Activated CD8-positive, alpha-beta memory T cell treated with anti-CD3 and anti-CD28 coated beads, Interleukin-2, amount 10 ng/mL, durations not matched to agents 7 days and 5 days (primary cell): ENCODE results near the gene IQGAP2. TPM values are rescaled to one million over a fixed set of nuclear protein-coding genes. Genes with fewer than 3 reads are reported as not detected.

ENCODE experiments used
- ATAC-seq: fragments of 150-1000 bp; cut with Tn5 transposase; one replicate; pipeline ENCODE4 v1.10.0; 2021; ENCODE audit warnings: moderate library complexity
- CTCF ChIA-PET: fragments of 350-600 bp; sonication (Branson Sonifier 250); formaldehyde crosslinking; loops from one replicate; lab custom pipeline; 2021; ENCODE audit warnings: antibody characterized with exemption; lab: Charles Lee
- DNase-seq: peaks from one replicate; pipeline ENCODE4 v3.0.0-alpha.2; 2020
- H3K27ac Mint-ChIP-seq: one replicate; pipeline ENCODE4 v1.8.0; 2021; ENCODE audit warnings: mild to moderate bottlenecking, mixed read lengths
- H3K27me3 Mint-ChIP-seq: one replicate; pipeline ENCODE4 v1.8.0; 2021; ENCODE audit warnings: mixed read lengths
- H3K36me3 Mint-ChIP-seq: one replicate; pipeline ENCODE4 v1.8.0; 2021; ENCODE audit warnings: mild to moderate bottlenecking, mixed read lengths
- H3K4me1 Mint-ChIP-seq: one replicate; pipeline ENCODE4 v1.8.0; 2021; ENCODE audit warnings: mixed read lengths
- H3K4me3 Mint-ChIP-seq: one replicate; pipeline ENCODE4 v1.8.0; 2021; ENCODE audit warnings: mild to moderate bottlenecking, moderate library complexity, mixed read lengths
- H3K9me3 Mint-ChIP-seq: one replicate; pipeline ENCODE4 v1.8.0; 2022; ENCODE audit warnings: low read depth, mixed read lengths
- total RNA-seq, 2 experiments: library from RNA; stranded (reverse); gene quantifications; one replicate each; pipeline ENCODE4 v1.2.3, GENCODE V29; 2021

IQGAP2 gene
- total RNA-seq, 2 experiments from 2014 or later: 70.2 to 118 TPM

DNA sequence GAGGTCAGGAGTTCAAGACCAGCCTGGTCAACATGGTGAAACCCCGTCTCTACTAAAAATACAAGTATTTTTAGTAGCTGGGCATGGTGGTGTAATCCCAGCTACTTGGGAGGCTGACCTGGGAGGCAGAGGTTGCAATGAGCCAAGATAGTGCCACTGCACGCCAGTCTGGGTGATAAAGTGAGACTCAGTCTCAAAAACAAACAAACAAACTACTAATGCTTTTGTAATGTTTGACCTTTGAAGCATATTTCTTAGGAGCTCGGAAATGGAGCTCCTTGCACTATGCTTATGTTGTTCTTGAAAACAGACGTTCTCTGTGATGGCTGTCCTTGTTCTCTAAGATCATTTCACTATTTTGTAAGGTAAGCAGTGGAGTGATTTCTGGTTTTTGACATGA, 214.1 kb downstream of the IQGAP2 start:
- H3K36me3 Mint-ChIP-seq: peaks cover 58% of the 10 kb centered on the region
- no peak overlapping the region for H3K27ac Mint-ChIP-seq
- ATAC-seq: no peak

DNA sequence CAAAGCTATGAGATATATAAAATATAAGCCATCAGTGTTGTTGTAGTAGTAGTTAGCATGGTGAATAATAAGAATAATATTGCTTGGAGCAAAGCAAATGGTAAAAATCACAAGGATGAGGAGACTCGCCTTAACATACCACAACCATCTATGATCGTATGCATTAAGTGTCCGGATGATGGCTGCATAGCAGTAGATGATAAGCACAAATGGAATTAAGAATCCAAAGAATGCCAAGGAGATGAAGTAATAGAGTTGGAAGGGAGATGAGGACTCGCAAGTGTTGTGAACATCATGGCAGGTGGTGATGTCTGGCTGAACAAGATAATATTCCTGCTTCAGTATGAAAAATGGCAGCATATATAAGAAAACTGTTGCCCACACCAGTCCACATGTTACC, 214.6 kb downstream of the IQGAP2 start:
- Mint-ChIP-seq H3K27me3 (no peaks in the 10 kb centered on the region), H3K36me3 (peaks cover 56% of the 10 kb centered on the region), H3K27ac (no peak overlapping the region), H3K4me1 (peaks cover 1% of the 10 kb centered on the region), H3K4me3 (no peak overlapping the region), H3K9me3 (no peaks in the 10 kb centered on the region)
- CTCF ChIA-PET: no interaction called here
- DNase-seq (no peak), ATAC-seq (no peak)

More for the DNA sequence above, 214.1 kb downstream of the IQGAP2 start:
- H3K4me1 Mint-ChIP-seq: peaks cover 1% of the 10 kb centered on the region
- CTCF ChIA-PET: no interaction called here
- H3K4me3 Mint-ChIP-seq: no peak overlapping the region
- no peaks in the 10 kb centered on the region for H3K9me3 Mint-ChIP-seq
- no peaks in the 10 kb centered on the region for H3K27me3 Mint-ChIP-seq
- no peak for DNase-seq

DNA sequence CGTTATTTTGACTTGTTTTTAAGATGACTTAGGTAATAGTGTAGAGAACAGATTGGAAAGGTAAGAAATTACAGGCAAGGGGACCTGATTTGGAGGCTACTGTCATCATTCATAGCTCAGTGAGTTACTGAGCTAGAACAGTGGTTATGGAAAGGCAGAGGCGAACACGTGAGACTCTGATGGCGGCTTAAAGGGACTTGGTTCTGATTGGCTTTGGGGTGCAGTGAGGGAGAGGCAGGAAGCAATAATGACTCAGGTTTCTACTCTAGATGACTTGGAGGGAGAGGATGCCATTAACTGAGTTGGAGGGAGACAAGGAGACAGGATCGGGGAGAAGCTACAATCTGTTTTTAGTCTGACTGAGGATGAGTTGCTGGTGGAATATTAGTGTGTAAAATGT, 217.1 kb downstream of the IQGAP2 start:
- Mint-ChIP-seq H3K36me3 (peaks cover 39% of the 10 kb centered on the region), H3K9me3 (no peaks in the 10 kb centered on the region), H3K4me1 (peaks cover 9% of the 10 kb centered on the region), H3K4me3 (no peak overlapping the region), H3K27ac (no peak overlapping the region), H3K27me3 (no peaks in the 10 kb centered on the region)
- ATAC-seq (no peak), DNase-seq (no peak)
- CTCF ChIA-PET: interaction anchor here (1.0 kb wide), 1 partner anchor 19 kb away, joined by 3 read pairs; no protein-coding TSS in a partner anchor

DNA sequence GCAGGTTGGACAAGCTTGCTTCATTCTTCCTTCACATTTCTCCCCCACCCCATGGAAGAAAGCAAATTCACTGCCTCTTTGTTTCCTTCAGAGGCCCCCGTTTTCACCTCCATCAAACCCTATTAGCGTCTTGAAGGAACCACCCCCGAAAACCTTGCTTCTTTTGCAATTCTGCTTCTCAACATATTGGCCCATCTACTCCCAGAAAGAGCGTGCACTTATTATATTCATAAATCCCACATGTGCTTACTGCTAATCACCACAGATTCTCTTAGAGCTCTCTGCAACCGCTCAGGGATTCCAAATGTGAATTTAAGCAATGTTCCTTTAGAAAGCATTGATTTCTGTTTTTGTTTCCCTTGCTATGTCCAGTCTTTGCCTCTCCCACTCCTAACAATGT, 219.0 kb downstream of the IQGAP2 start:
- no peak overlapping the region for H3K27ac Mint-ChIP-seq
- ATAC-seq: no peak
- peaks cover 26% of the 10 kb centered on the region for H3K4me1 Mint-ChIP-seq
- H3K9me3 Mint-ChIP-seq: no peaks in the 10 kb centered on the region
- no peak overlapping the region for H3K4me3 Mint-ChIP-seq
- peaks cover 43% of the 10 kb centered on the region for H3K36me3 Mint-ChIP-seq
- CTCF ChIA-PET: interaction anchor here (0.9 to 1.5 kb wide), 2 partner anchors 11 to 13 kb away, joined by 3 read pairs; no protein-coding TSS in a partner anchor
- H3K27me3 Mint-ChIP-seq: no peaks in the 10 kb centered on the region
- DNase-seq: no peak

DNA sequence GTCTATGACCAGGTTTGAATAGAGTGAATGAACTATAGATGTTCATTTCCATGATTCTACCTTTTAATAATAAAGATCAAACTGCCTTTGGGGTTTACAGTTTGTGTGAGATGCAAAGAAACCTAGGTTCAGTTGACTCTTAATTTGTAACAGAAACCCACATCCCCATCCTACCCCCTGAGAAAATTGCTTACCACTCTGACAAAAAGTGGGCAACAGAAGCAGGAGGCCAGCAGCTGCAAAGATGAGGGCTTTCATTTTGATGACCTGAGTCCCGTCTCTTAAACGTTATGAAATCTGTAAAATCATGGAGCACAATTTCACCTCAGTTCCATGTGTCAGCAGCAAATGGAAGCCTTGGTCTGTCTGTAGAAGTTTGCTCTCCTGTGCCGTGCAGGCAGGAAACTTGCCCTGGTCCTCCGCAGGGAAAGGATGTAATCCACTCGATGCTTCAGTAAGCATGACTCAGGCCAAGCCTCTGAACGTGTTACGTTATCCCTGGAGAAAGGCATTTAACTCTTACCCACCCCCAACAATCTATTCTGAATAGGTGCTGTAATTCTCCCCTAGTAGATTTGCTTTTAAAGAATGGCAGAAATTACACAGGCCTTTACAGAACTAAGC, 220.0 kb downstream of the IQGAP2 start, which contains the start of gene F2RL2:
TSS of gene F2RL2 (minus strand) at position 431 of the 624 bp plus-strand sequence. CDS start at position 258, 173 bp downstream.
- ATAC-seq (no peak), DNase-seq (no peak)
- no peak within 1 kb of the TSS for H3K4me3 Mint-ChIP-seq
- no peak within 1 kb of the TSS for H3K27ac Mint-ChIP-seq
- H3K9me3 Mint-ChIP-seq: no peaks in the 10 kb centered on the region
- CTCF ChIA-PET: interaction anchor here (0.6 to 0.9 kb wide), 2 partner anchors 9 to 14 kb away, joined by 3 read pairs; no protein-coding TSS in a partner anchor
- H3K27me3 Mint-ChIP-seq: no peaks in the 10 kb centered on the region
- H3K36me3 Mint-ChIP-seq: peaks cover 43% of the 10 kb centered on the region
- H3K4me1 Mint-ChIP-seq: peaks cover 26% of the 10 kb centered on the region

DNA sequence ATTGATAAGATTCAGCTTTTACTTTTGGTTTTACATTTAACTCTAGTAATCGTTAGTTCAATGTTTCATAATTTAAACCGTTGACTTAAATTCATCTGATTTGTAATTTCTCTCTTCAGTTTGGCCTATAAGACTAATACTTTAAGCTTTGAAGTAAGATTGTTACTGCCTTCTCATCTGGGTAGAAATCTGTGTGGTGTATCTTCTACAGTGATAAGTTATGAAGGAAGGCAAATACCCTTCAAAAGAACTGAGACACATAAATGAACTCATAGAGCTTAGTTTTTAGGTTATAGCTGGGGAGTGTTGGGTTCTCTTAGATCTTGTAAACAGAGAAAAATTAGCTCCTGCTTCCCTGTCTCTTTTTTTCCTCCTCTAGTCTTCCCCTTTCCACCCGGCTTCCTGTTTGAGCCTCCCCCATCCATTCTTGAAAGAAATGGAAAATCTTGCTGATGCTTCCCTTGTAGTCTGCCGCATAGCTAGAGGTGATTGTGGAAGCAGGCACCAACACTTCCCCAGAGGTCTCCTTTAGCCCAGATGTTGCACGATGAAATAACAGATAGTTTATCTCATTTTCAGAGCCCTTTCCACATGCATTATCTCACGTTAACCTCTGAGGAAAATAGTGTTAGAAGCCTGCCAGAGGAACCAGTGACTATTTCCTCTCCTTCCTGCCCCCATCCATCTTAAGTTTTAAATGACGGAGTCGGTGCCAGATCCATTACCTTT, 222.2 kb downstream of the IQGAP2 start:
- Mint-ChIP-seq H3K27ac (peak overlapping the region; percentile 26), H3K27me3 (no peaks in the 10 kb centered on the region), H3K4me3 (no peak overlapping the region), H3K4me1 (peaks cover 26% of the 10 kb centered on the region), H3K36me3 (peaks cover 41% of the 10 kb centered on the region), H3K9me3 (no peaks in the 10 kb centered on the region)
- ATAC-seq: no peak
- CTCF ChIA-PET: interaction anchor here (0.9 to 2.0 kb wide), 6 partner anchors 10 to 36 kb away, joined by 3 to 9 read pairs (median 4); no protein-coding TSS in a partner anchor
- DNase-seq: no peak

DNA sequence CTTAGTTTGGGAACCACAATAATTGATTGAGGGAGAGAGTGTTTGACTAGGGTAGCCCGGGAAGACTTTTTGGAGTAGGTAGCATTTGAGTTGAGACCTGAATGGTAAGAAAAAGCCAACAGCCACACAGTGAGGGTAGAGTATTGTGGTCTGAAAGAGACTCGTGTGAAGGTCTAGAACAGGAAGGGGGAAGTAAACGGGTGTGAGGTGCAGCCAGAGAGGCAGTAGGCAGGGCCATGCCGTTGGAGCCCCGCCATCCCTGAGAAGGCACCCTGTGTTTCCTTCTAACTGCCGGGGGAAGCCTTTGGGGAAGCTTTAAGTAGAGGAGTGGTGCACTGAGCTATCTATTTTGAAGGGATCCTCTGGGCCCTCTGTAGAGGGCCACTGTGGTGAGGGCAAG, 223.7 kb downstream of the IQGAP2 start:
- no peak overlapping the region for H3K4me3 Mint-ChIP-seq
- peaks cover 48% of the 10 kb centered on the region for H3K36me3 Mint-ChIP-seq
- peaks cover 26% of the 10 kb centered on the region for H3K4me1 Mint-ChIP-seq
- peak; percentile 68 for ATAC-seq
- H3K9me3 Mint-ChIP-seq: no peaks in the 10 kb centered on the region
- no peaks in the 10 kb centered on the region for H3K27me3 Mint-ChIP-seq
- CTCF ChIA-PET: interaction anchor here (0.7 to 2.0 kb wide), 2 partner anchors 8 to 148 kb away, joined by 3 to 9 read pairs; no protein-coding TSS in a partner anchor
- peak; percentile 53 for DNase-seq
- peak overlapping the region; percentile 66 for H3K27ac Mint-ChIP-seq

DNA sequence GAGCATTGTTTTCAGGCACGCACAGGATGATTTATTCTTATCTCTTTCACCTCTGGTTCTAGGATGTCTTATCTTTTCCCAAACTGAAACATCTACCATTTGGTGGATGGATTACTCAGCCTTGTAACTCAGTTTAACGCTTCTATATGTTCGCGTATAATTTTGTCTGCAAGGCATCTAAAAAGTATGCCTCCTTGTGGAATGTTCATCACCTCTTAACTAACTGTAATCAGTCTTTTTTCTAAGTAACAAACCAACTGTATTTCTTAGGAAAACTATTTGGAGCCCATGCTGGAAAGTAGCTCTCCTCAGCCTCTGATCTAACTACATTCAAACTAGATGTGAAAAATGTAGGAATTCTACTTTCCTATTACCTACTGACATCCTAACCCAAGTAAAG, 231.6 kb downstream of the IQGAP2 start:
- DNase-seq: no peak
- Mint-ChIP-seq H3K27me3 (no peaks in the 10 kb centered on the region), H3K4me3 (no peak overlapping the region), H3K36me3 (peaks cover 59% of the 10 kb centered on the region), H3K27ac (no peak overlapping the region), H3K9me3 (no peaks in the 10 kb centered on the region), H3K4me1 (peaks cover 18% of the 10 kb centered on the region)
- ATAC-seq: no peak
- CTCF ChIA-PET: interaction anchor here (0.9 to 2.8 kb wide), 4 partner anchors 9 to 140 kb away, joined by 3 to 9 read pairs (median 4); no protein-coding TSS in a partner anchor

DNA sequence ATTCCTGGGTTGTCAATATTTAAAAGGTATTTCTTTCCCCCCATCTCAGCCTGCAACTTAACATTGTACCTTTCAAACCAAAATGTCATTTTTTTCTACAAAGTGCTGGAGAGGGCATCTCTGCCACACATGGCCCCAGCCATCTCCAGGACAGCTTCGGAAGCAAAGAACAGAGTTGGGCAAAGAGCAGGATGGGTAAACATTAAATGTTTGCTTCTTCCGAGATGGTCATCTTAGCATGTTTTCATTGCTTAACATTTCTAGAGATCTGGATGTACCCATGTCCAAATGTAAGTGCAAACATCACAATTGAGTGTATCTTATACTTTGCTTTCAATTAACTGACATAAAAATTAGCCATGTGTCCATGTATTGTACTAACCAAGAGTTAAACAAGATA, 234.4 kb downstream of the IQGAP2 start:
- DNase-seq: no peak
- Mint-ChIP-seq H3K27me3 (no peaks in the 10 kb centered on the region), H3K4me3 (no peak overlapping the region), H3K36me3 (peaks cover 55% of the 10 kb centered on the region), H3K9me3 (no peaks in the 10 kb centered on the region), H3K27ac (no peak overlapping the region), H3K4me1 (peaks cover 23% of the 10 kb centered on the region)
- no peak for ATAC-seq
- CTCF ChIA-PET: interaction anchor here (1.1 to 2.3 kb wide), 7 partner anchors 12 to 234 kb away, joined by 3 to 10 read pairs (median 4); partner anchors contain the start of gene IQGAP2

DNA sequence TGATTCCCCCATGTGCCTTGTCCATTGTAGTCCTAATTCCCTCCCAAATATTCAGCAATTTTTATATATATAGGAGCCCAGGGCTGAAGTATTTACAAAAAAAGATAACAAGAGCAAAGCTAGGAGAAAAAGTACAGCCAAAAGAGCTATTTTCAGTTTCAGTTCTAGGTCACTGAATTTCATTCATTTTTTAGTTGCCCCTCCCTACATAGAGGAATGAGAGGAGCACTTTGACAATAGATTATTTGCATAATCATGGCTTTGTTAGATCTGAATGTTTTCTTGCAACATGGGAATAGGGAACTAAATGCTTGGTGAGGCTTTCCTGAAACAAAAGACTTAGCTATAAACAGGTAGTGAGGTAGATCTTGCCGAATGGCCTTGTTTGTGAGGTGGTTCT, 235.4 kb downstream of the IQGAP2 start:
- Mint-ChIP-seq H3K27ac (peak overlapping the region; percentile 26), H3K36me3 (peaks cover 56% of the 10 kb centered on the region), H3K27me3 (no peaks in the 10 kb centered on the region), H3K9me3 (no peaks in the 10 kb centered on the region), H3K4me3 (no peak overlapping the region), H3K4me1 (peaks cover 23% of the 10 kb centered on the region)
- CTCF ChIA-PET: interaction anchor here (1.1 to 2.3 kb wide), 8 partner anchors 13 to 384 kb away, joined by 3 to 10 read pairs (median 4); partner anchors contain the start of gene IQGAP2
- ATAC-seq: no peak
- DNase-seq: no peak

DNA sequence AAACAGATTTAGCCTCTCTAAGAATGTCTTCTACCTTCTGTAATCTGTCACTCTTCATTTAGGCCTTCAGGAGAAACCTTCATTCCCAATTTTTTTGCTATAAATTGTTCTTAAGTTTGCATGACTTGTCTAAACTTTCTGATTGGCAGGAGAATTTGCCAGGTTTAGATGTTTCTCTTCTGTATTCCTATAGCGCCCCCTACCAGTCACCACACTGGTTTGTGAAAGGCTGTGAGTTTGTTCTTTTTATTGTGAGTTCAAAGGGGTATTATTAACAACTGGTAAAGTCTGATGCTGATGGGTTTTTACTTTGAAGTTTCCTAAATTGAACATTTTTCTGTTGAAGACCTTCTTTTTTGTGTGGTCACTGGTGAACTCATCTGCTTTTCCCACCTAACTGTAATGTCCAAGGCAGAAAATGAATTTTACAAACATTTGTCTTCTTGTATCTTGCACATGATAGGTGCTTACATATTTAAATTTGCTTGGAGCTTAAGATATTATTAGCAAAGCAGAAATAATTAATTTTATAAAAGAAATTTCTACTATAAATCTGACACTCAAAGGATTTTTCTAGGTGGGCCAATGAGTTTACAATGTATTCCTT, 238.5 kb downstream of the IQGAP2 start:
- no peak overlapping the region for H3K27ac Mint-ChIP-seq
- no peak overlapping the region for H3K4me3 Mint-ChIP-seq
- CTCF ChIA-PET: interaction anchor here (0.7 to 2.8 kb wide), 7 partner anchors 31 to 134 kb away, joined by 3 to 13 read pairs (median 4); no protein-coding TSS in a partner anchor
- DNase-seq (peak; percentile 77), ATAC-seq (peak; percentile 36)
- H3K9me3 Mint-ChIP-seq: no peaks in the 10 kb centered on the region
- peaks cover 23% of the 10 kb centered on the region for H3K4me1 Mint-ChIP-seq
- no peaks in the 10 kb centered on the region for H3K27me3 Mint-ChIP-seq
- H3K36me3 Mint-ChIP-seq: peaks cover 58% of the 10 kb centered on the region

DNA sequence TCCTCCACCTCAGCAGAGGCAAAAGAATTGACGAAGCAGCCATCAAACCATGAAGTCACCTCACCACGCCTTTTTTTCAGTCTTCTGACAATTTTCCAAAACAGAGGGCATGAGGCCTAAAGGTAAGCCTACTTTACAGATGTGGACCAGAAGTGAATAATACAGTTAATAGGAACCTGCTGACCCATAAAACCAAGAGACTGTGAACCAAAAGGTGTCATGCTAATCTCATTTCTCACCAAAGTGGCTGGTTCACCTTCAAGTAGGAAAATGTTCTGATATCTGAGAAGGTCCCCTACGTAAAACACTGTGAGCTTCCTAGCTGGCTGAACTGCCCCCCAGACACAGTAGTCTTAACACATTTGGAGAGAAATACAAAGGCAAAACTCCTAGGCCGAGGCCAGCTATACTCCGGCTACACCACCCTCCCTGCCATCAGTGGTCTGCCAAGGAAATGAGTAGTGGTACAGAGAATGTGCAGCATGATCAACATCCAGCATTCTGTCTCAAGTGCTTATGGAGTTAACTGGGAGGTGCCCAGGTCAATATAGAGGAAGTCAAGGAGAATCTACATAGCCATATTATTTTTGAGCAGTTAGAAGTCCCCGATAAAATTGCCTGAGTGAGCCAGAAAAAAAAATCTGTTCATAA, 239.4 kb downstream of the IQGAP2 start:
- Mint-ChIP-seq H3K36me3 (peaks cover 57% of the 10 kb centered on the region), H3K4me3 (no peak overlapping the region), H3K9me3 (peaks cover 2% of the 10 kb centered on the region), H3K27ac (no peak overlapping the region), H3K27me3 (no peaks in the 10 kb centered on the region), H3K4me1 (peaks cover 20% of the 10 kb centered on the region)
- DNase-seq (no peak), ATAC-seq (no peak)
- CTCF ChIA-PET: interaction anchor here (0.7 to 2.8 kb wide), 7 partner anchors 41 to 133 kb away, joined by 3 to 13 read pairs (median 6); no protein-coding TSS in a partner anchor
